GM18951 (cell line): ENCODE measurements around the gene PHKG2.

ENCODE experiments used
- POLR2A ChIP-seq: IDR thresholded peaks from 4 replicates; pipeline ENCODE4 v1.6.1; 2011; ENCODE audit warnings: mild to moderate bottlenecking; ENCODE audit not compliant: insufficient read length, insufficient read depth; ENCODE audit errors: extremely low read depth
- in situ Hi-C: fragments of 300-500 bp; cut with MboI; formaldehyde crosslinking; loops from one replicate; pipeline ENCODE4 v1.12.0; 2022; ENCODE audit warnings: low sequenced_read_pairs, mixed read lengths, inconsistent platforms; ENCODE audit not compliant: unreplicated experiment

PHKG2 gene

DNA sequence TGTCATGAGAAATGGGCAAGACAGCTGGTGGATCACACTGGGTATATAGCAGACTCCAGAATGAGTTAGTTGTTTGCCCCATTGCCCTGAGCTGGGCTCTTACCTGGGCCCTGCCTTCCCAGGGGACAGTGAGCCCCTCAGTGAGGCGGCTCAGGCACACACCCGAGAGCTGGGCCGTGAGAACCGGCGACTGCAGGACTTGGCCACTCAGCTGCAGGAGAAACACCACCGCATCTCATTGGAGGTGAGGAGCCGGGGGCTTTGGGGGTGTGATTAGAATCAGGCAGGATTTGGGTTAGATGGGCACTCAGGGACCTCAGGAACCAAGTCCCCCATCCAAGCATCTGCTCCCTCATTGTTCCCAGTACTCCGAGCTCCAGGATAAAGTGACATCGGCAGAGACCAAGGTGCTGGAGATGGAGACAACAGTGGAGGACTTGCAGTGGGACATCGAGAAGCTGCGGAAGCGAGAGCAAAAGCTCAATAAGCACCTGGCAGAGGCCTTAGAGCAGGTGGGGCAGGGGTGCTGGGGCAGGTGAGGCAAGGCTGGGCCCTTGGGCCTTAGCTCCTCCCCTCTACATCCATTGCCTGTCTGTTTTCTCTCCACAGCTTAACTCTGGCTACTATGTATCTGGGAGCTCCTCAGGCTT lies 16.7 kb downstream of the PHKG2 start:
- no peak for TF ChIP-seq POLR2A
- in situ Hi-C loops, result loop anchor here (10.0 kb wide), 1 partner anchor 160 kb away; the partner anchor contains the start of gene FBXL19

GRCh38 chr16:30766206-30766932 lies 18.1 kb downstream of the PHKG2 start:
- no peak for TF ChIP-seq POLR2A
- in situ Hi-C loops, result loop anchor here (10.0 kb wide), 1 partner anchor 158 kb away; the partner anchor contains the start of gene FBXL19

GRCh38 chr16:30766933-30767284 lies 18.7 kb downstream of the PHKG2 start:
- no peak for TF ChIP-seq POLR2A
- in situ Hi-C loops, result loop anchor here (10.0 kb wide), 1 partner anchor 158 kb away; the partner anchor contains the start of gene FBXL19

DNA sequence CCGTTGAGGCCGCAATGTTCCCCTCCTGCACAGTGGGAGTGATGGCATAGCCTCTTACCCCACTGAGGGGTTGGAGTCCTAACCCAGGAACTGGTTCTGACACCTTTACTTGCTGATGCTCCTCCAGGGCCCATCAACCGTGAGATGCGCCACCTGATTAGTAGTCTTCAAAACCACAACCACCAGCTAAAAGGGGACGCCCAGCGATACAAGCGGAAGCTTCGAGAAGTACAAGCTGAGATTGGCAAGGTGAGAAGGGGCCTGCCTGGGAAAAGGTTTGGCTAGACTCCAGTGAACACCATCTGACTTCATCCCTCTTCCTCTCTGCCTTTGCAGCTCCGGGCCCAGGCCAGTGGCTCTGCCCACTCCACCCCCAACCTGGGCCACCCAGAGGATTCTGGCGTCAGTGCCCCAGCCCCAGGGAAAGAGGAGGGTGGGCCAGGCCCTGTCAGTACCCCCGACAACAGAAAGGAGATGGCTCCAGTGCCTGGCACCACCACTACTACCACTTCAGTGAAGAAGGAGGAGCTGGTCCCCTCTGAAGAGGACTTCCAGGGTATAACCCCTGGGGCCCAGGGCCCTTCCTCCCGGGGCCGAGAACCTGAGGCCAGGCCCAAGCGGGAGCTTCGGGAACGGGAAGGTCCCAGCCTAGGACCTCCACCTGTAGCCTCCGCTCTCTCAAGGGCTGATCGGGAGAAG lies 19.7 kb downstream of the PHKG2 start:
- in situ Hi-C loops, result loop anchor here (10.0 kb wide), 1 partner anchor 157 kb away; the partner anchor contains the start of gene FBXL19

DNA sequence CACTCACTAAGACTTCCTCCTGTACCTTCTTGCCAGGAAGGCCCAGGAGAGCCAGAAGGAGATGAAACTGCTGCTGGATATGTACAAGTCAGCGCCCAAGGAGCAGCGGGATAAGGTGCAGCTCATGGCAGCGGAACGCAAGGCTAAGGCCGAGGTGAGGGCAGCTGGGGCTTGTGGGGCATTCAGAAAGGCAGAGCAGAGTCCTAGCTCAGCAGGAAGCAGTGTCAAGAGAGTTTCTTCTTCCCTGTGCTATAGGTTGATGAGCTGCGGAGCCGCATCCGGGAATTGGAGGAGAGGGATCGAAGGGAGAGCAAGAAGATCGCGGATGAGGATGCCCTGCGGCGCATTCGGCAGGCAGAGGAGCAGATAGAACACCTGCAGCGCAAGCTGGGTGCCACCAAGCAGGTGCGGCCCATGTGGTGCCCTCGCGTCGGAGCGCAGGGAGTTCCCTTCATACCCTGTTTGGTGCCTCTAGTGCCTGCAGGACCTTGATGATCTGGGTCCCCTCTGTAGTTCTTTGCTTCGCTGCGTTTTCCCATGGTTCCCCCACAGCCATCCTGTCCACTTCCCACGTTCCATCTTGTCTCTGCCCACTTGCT lies 20.5 kb downstream of the PHKG2 start:
- TF ChIP-seq POLR2A, result no peak
- in situ Hi-C loops, result loop anchor here (10.0 kb wide), 1 partner anchor 156 kb away; the partner anchor contains the start of gene FBXL19

More for the DNA sequence above, 19.7 kb downstream of the PHKG2 start:
- TF ChIP-seq POLR2A, result no peak

DNA sequence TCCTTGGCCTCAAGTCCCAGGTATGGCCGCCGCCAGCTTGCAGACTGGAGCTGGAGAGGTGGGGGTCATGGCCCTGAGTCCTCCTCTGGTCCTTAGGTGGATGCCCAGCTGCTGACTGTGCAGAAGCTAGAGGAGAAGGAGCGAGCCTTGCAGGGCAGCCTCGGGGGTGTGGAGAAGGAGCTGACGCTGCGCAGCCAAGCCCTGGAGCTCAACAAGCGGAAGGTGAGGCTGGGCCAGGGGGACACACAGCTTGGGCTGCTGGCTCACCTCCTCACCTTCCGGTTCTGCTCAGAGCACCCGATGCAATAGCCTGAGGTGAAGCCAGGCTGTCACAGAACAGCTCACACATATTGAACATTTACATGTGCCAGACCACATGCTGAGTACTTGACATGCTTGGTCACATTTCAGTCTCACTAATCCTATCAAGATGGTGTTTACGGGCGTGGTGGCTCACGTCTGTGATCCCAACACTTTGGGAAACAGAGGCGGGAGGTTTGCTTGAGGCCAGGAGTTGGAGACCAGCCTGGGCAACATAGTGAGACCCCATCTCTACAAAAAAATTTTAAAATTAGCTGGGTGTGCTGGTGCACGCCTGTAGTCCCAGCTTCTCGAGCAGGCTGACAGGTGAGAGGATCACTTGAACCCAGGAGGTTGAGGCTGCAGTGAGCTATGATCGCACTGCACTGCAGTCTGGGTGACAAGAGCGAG lies 21.3 kb downstream of the PHKG2 start:
- no peak for TF ChIP-seq POLR2A
- in situ Hi-C loops, result loop anchor here (10.0 kb wide), 1 partner anchor 155 kb away; the partner anchor contains the start of gene FBXL19

DNA sequence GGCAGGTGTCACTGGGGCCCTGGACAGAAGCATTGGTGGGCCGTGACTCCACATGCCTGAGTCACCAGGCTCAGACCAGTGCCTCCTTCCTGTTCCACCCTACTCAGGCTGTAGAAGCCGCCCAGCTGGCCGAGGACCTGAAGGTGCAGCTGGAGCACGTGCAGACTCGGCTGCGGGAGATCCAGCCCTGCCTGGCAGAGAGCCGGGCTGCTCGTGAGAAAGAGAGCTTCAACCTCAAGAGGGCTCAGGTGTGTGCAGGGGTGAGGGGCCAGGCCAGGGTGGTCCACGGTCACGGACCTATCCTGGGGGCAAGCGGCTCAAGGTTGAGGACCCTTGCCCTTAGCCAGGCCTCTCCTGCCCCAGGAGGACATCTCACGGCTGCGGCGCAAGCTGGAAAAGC lies 23.5 kb downstream of the PHKG2 start:
- in situ Hi-C loops, result no loop called here

GRCh38 chr16:30773826-30774225 lies 25.6 kb downstream of the PHKG2 start:
- in situ Hi-C loops, result no loop called here
- TF ChIP-seq POLR2A, result no peak

More for the DNA sequence above, 23.5 kb downstream of the PHKG2 start:
- TF ChIP-seq POLR2A, result no peak

DNA sequence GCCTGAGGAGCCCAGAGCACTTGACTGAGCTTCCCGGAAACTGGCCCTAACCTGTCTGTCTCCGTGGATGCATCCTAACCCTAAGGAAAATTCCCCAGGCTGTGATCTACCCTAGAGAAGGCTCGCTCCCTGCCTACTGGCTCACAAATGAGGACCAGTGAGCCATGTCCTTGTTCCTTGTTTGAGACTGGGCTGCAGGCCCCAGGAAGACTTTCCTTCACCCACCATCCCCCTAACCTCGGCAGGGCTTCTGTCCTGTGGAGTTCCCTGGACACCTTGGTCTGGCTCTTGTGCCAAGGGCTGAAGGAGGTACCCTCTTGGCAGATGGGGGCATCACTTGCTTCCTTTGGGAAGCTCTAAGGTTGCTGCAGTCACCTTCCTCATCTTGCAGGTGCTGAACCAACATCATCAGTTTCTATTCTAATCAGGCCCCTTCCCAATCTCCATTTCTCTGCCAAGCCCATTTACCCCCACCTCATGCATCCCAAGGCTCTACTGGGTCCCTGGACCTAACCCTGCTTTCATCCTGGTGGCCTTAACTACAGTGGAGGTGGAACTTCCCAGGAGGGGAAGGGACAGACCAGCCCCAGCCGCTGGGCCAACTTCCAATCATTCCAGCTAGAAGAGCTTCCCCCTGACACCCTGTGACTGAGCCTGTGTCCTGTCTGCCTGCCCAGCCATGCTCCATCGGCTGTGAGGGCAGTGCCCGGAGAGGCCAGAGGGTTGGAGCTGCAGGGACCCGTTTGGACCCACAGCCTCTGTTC lies 26.3 kb downstream of the PHKG2 start:
- in situ Hi-C loops, result no loop called here
- TF ChIP-seq POLR2A, result no peak

DNA sequence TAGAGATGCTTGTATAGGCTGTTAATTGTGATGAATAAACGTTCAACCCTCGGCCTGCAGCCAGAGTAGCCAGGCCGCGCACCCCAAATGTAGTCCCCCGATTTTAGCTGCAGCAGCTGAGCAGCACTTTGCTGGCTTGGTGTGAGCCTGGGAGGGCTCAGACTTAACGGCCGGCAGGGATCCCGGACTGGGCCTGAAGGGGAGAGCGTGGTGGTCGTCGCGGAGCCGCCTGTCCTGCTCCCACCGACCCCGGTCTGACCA lies 26.8 kb downstream of the PHKG2 start:
- in situ Hi-C loops, result no loop called here

GRCh38 chr16:30775392-30776188 lies 27.4 kb downstream of the PHKG2 start:
- in situ Hi-C loops, result no loop called here
- TF ChIP-seq POLR2A, result peak; percentile 46

More for the DNA sequence above, 26.8 kb downstream of the PHKG2 start:
- TF ChIP-seq POLR2A, result no peak

DNA sequence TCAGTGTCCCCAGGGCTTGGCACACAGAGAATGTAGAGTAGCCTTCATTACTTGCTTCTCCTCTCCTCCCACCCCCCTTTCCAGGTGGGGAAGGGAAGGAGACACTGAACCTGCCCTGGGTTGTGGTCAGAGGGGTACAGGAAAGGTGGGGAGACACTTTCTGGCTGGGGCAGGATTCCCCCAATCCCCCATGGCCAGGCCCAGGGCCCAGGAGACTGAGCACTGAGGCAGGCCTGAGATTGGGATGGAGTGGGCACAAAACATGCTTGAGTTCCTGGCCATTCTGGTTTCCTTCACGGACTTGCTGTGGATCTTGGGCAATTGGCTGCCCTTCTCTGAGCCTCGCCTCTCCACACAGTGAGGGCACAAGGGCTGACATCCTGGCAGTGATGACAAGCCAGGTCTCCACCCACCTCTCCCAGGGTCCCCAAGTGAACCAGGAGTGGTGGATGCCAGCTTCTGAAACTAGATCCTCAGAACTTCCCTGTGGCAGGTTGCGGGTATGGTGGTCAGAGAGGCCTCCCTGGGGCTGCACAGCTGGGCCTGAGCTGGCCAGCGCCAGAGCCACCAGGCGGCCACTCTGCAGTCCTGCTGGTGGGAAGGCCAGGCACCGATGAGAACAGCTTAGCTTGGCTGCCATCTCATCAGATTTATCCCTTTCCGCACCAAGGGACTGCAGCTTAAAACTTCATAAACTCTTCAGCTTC lies 29.5 kb downstream of the PHKG2 start:
- in situ Hi-C loops, result no loop called here

More for the DNA sequence above, 29.5 kb downstream of the PHKG2 start:
- TF ChIP-seq POLR2A, result no peak
